OCI-LY1 (cell line): ENCODE measurements around the gene SYT1.

Source experiments
- H2AFZ ChIP-seq: fragments of 200-600 bp; sonication (generic), shearing (Covaris generic); 2 replicates; pipeline ENCODE4 v1.6.0; 2014; ENCODE audit warnings: antibody characterized with exemption, mild to moderate bottlenecking, low read length
- H3F3A ChIP-seq: fragments of 200-600 bp; sonication (generic), shearing (Covaris generic); 2 replicates; pipeline ENCODE4 v1.6.0; 2014; ENCODE audit warnings: mild to moderate bottlenecking, antibody characterized with exemption, low read length, moderate library complexity; ENCODE audit not compliant: insufficient read depth
- H3K27ac ChIP-seq: fragments of 200-600 bp; sonication (generic); 2 replicates; pipeline ENCODE4 v1.5.1; 2014; ENCODE audit warnings: low read length, mixed run types, mild to moderate bottlenecking, low read depth; ENCODE audit not compliant: poor library complexity, severe bottlenecking
- H3K27me3 ChIP-seq: fragments of 200-600 bp; sonication (generic); 2 replicates; pipeline ENCODE4 v1.6.0; 2014; ENCODE audit warnings: antibody characterized with exemption, mild to moderate bottlenecking, low read length, moderate library complexity; ENCODE audit not compliant: insufficient read depth
- H3K36me3 ChIP-seq: fragments of 200-600 bp; sonication (generic); 2 replicates; pipeline ENCODE4 v1.6.1; 2014; ENCODE audit warnings: mild to moderate bottlenecking, antibody characterized with exemption, low read length, moderate library complexity, mixed read lengths; ENCODE audit not compliant: insufficient read depth
- H3K4me1 ChIP-seq: fragments of 200-600 bp; sonication (generic); 2 replicates; pipeline ENCODE4 v1.5.1; 2014; ENCODE audit warnings: mild to moderate bottlenecking, low read length, moderate library complexity; ENCODE audit not compliant: insufficient read depth, severe bottlenecking
- H3K4me2 ChIP-seq: fragments of 200-600 bp; sonication (generic), shearing (Covaris generic); 2 replicates; pipeline ENCODE4 v1.6.1; 2014; ENCODE audit warnings: low read length
- H3K4me3 ChIP-seq: fragments of 200-600 bp; sonication (generic); 2 replicates; pipeline ENCODE4 v1.5.1; 2014; ENCODE audit warnings: low read length, low read depth, mild to moderate bottlenecking, mixed read lengths; ENCODE audit not compliant: poor library complexity, severe bottlenecking
- H3K79me2 ChIP-seq: fragments of 200-600 bp; shearing (Covaris generic); 2 replicates; pipeline ENCODE4 v1.6.1; 2016; ENCODE audit warnings: mixed run types, low read length, mixed read lengths; ENCODE audit not compliant: insufficient read depth
- H3K9ac ChIP-seq: fragments of 200-600 bp; sonication (generic), shearing (Covaris generic); 2 replicates; pipeline ENCODE4 v1.6.1; 2014; ENCODE audit warnings: mild to moderate bottlenecking, low read length, mixed read lengths
- H3K9me2 ChIP-seq: fragments of 200-600 bp; sonication (generic), shearing (Covaris generic); 2 replicates; pipeline ENCODE4 v1.6.1; 2014; ENCODE audit warnings: low read depth, mild to moderate bottlenecking, low read length, mixed read lengths
- H3K9me3 ChIP-seq: fragments of 200-600 bp; shearing (Covaris generic); 2 replicates; pipeline ENCODE4 v1.6.1; 2014; ENCODE audit warnings: low read length, mixed read lengths
- H4K20me1 ChIP-seq: fragments of 200-600 bp; sonication (generic), shearing (Covaris generic); 2 replicates; pipeline ENCODE4 v1.6.0; 2016; ENCODE audit warnings: mild to moderate bottlenecking, low read length; ENCODE audit not compliant: insufficient read depth
- EZH2 ChIP-seq: fragments of 200-600 bp; sonication (generic), shearing (Covaris generic); IDR thresholded peaks from 2 replicates; pipeline ENCODE4 v1.8.0; 2017; ENCODE audit warnings: borderline replicate concordance, mixed run types, mild to moderate bottlenecking, antibody characterized with exemption, low read length, moderate library complexity, mixed read lengths
- TF ChIP-seq, protein P1 (sequence below): fragments of 200-600 bp; sonication (generic), shearing (Covaris generic); IDR thresholded peaks from 2 replicates; pipeline ENCODE4 v1.5.1; 2017; ENCODE audit warnings: mild to moderate bottlenecking, antibody characterized with exemption, low read length, moderate library complexity, mixed read lengths

Gene SYT1

DNA sequence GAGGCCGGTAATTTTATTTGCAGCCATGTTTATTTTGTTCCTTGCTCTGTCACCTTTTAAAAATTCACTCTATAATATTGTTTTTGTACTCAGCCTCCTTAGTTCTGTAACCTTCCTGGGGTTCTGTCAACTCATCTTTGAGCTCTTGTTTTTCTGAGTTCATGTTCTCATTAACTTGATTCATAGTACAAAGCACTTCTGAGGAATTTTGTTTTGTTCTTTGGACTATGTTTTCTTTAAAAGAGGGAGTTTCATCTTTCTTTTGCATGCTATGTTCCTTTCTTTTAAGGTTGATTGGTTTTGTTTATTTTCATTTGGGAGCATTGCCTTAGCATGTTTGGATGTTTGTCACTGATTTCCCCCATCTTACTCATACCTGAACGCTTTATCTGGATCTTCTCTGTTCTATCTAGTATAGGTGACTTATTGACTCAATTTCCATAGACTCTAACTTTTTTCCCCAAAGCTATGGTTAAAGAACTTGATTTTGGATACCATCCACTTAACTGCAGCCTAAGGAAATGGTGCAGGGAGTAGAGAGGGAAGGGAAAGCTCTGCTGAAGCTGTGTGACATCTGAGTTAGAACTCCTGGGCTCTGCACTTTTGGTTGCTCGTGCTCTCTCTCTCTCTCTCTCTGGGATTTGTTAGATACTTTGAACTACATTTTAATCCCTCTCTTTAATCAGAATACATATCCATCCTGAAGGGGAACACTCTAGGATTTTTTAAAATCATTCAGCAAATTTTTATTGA lies 557.7 kb downstream of the SYT1 start:
- Histone ChIP-seq H3K27ac (no peak overlapping the region), H3K4me1 (no peaks in the 10 kb centered on the region), H3K4me3 (no peak overlapping the region), H3K9ac (no peak overlapping the region), H3K9me2 (no peaks in the 10 kb centered on the region), H2AFZ (no peak overlapping the region), H3F3A (no peaks in the 10 kb centered on the region), H3K36me3 (no peaks in the 10 kb centered on the region), H4K20me1 (no peaks in the 10 kb centered on the region), H3K27me3 (no peaks in the 10 kb centered on the region), H3K4me2 (no peak overlapping the region), H3K9me3 (no peaks in the 10 kb centered on the region), H3K79me2 (no peaks in the 10 kb centered on the region)
- TF ChIP-seq, protein P1, sequence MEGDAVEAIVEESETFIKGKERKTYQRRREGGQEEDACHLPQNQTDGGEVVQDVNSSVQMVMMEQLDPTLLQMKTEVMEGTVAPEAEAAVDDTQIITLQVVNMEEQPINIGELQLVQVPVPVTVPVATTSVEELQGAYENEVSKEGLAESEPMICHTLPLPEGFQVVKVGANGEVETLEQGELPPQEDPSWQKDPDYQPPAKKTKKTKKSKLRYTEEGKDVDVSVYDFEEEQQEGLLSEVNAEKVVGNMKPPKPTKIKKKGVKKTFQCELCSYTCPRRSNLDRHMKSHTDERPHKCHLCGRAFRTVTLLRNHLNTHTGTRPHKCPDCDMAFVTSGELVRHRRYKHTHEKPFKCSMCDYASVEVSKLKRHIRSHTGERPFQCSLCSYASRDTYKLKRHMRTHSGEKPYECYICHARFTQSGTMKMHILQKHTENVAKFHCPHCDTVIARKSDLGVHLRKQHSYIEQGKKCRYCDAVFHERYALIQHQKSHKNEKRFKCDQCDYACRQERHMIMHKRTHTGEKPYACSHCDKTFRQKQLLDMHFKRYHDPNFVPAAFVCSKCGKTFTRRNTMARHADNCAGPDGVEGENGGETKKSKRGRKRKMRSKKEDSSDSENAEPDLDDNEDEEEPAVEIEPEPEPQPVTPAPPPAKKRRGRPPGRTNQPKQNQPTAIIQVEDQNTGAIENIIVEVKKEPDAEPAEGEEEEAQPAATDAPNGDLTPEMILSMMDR = no peak
- no peak for TF ChIP-seq EZH2

DNA sequence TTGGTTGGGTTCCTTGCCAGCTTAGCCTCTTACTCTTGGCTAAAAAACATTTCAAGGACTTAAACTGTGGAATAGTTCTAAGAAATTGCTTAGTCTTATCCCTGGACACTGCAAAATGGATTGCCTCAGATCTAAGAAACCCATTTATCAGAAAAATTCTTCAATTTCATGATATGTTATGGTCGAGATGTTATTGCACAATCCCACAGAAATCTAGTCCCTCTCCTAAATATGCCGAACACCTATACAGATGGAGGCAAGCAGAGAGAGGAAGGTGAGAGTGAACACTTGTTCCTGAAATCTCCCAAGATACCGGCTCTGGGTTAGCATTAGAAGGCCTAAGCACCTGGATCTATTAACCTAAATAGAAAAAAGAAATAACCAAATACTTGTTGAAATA lies 559.0 kb downstream of the SYT1 start:
- Histone ChIP-seq H3K4me1 (no peaks in the 10 kb centered on the region), H3K27ac (no peak overlapping the region), H3K36me3 (no peaks in the 10 kb centered on the region), H3K9me3 (no peaks in the 10 kb centered on the region), H3K4me2 (no peak overlapping the region), H2AFZ (no peak overlapping the region), H3K4me3 (no peak overlapping the region), H3K79me2 (no peaks in the 10 kb centered on the region), H3K9ac (no peak overlapping the region), H4K20me1 (no peaks in the 10 kb centered on the region), H3K9me2 (no peaks in the 10 kb centered on the region), H3K27me3 (no peaks in the 10 kb centered on the region), H3F3A (no peaks in the 10 kb centered on the region)
- TF ChIP-seq, protein P1 = no peak
- TF ChIP-seq EZH2 = no peak

DNA sequence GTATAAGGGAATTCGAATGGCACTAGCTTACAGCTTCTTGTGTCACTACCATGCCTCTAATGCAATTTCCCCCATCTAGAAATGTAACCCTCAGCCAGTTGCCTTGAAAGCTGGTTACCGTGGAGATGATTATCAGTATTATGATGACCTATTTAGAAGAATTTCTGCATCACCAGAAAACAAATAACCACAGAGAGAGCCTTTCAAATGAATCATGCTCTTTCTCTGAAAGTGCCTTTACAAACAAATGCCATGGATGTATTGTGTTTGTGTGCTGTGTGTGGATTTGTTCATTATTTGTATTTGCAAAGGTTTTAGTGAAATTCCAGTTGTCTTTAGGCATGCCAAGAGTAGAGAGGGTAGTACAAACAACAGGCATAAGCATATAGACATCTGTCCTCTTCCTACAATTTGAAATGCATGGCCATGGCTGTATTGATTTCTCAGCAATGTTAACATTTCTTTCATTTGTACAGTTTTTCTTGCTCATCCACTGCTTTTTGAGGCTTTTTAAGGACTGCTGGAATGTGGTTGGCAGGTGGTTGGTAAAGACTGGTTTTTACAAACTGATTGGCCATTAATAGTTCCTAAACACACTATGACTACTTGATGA lies 559.6 kb downstream of the SYT1 start:
- H3K4me3 ChIP-seq = no peak overlapping the region
- no peaks in the 10 kb centered on the region for H3K4me1 ChIP-seq

More for the DNA sequence above, 559.6 kb downstream of the SYT1 start:
- H3K4me2 ChIP-seq = no peak overlapping the region
- H3K9me2 ChIP-seq = no peaks in the 10 kb centered on the region
- no peaks in the 10 kb centered on the region for H3F3A ChIP-seq
- no peak overlapping the region for H3K27ac ChIP-seq
- no peaks in the 10 kb centered on the region for H3K79me2 ChIP-seq
- no peak overlapping the region for H3K9ac ChIP-seq
- no peaks in the 10 kb centered on the region for H3K36me3 ChIP-seq
- H3K27me3 ChIP-seq = no peaks in the 10 kb centered on the region
- H2AFZ ChIP-seq = no peak overlapping the region
- H4K20me1 ChIP-seq = no peaks in the 10 kb centered on the region
- no peaks in the 10 kb centered on the region for H3K9me3 ChIP-seq
- no peak for TF ChIP-seq EZH2
- TF ChIP-seq, protein P1 = no peak
